Skeletal muscle tissue (tissue), 4 donors: ENCODE results near the gene ATF7IP. TPM values are rescaled to one million over a fixed set of nuclear protein-coding genes. Genes with fewer than 3 reads are reported as not detected.
A peak's percentile ranks its signal among the peaks of the same experiment; 100 is the strongest.

ENCODE experiments used
- H3K27ac ChIP-seq: one replicate; pipeline ENCODE4 v1.7.0; 2013; ENCODE audit warnings: mild to moderate bottlenecking, low read depth, low read length, inconsistent platforms
- H3K27me3 ChIP-seq, 3 donors: one replicate each; pipeline ENCODE4 v1.7.0; 2013; ENCODE audit warnings: low read length in 3 of 3; ENCODE audit not compliant: control insufficient read depth in 3 of 3, insufficient read depth in 3 of 3
- H3K36me3 ChIP-seq, 3 donors: one replicate each; pipeline ENCODE4 v1.7.0; 2013; ENCODE audit warnings: low read length in 3 of 3; ENCODE audit not compliant: control insufficient read depth in 3 of 3, insufficient read depth in 3 of 3
- H3K4me1 ChIP-seq, 3 donors: one replicate each; pipeline ENCODE4 v1.7.0; 2013; ENCODE audit warnings: low read length in 3 of 3, mild to moderate bottlenecking in 3 of 3; ENCODE audit not compliant: control insufficient read depth in 3 of 3, insufficient read depth in 3 of 3
- H3K4me3 ChIP-seq, 3 donors: one replicate each; pipeline ENCODE4 v1.7.0; 2013; ENCODE audit warnings: low read length in 3 of 3
- H3K9ac ChIP-seq, 3 donors: one replicate each; pipeline ENCODE4 v1.7.0; 2013; ENCODE audit warnings: low read length in 3 of 3, mild to moderate bottlenecking in 3 of 3, moderate library complexity in 2 of 3, low read depth in 1 of 3
- H3K9me3 ChIP-seq, 3 donors: one replicate each; pipeline ENCODE4 v1.7.0; 2013; ENCODE audit warnings: low read length in 3 of 3; ENCODE audit not compliant: control insufficient read depth in 3 of 3
- total RNA-seq: library from RNA; depleted of rRNA; stranded (reverse); fragments of >200 nt; gene quantifications from one replicate; pipeline ENCODE4 v1.2.3, GENCODE V29; 2014
- donor health status: Osteomylitis.

Gene ATF7IP
- total RNA-seq, 1 donor from 2014 or later: 32.9 TPM

GRCh38 chr12:14410177-14410576 is 44.7 kb downstream of the ATF7IP start:
- Histone ChIP-seq H3K27me3 (no peaks in the 10 kb centered on the region), H3K27ac (no peak overlapping the region), H3K36me3 (no peaks in the 10 kb centered on the region), H3K9ac (no peak overlapping the region), H3K4me1 (no peaks in the 10 kb centered on the region), H3K4me3 (no peak overlapping the region), H3K9me3 (no peaks in the 10 kb centered on the region)

- Histone ChIP-seq H3K4me1 (no peaks in the 10 kb centered on the region), H3K27ac (no peak overlapping the region), H3K36me3 (no peaks in the 10 kb centered on the region), H3K9ac (no peak overlapping the region), H3K9me3 (no peaks in the 10 kb centered on the region), H3K4me3 (no peak overlapping the region), H3K27me3 (no peaks in the 10 kb centered on the region)
Observed at GRCh38 chr12:14410841-14411569, 45.5 kb downstream of the ATF7IP start.

GRCh38 chr12:14416658-14417057 is 51.2 kb downstream of the ATF7IP start:
- Histone ChIP-seq H3K9ac (peak overlapping the region in 1 of 3 donors; percentile 74), H3K27ac (peak overlapping the region; percentile 72), H3K4me3 (peak overlapping the region in 2 of 3 donors; percentile 42 to 67)

GRCh38 chr12:14417715-14418114 is 52.2 kb downstream of the ATF7IP start:
- Histone ChIP-seq H3K27me3 (no peaks in the 10 kb centered on the region), H3K36me3 (peaks cover 2 to 6% (median 5%) of the 10 kb centered on the region in 3 donors), H3K27ac (peak overlapping the region; percentile 72), H3K4me1 (peaks cover 0 to 3% (median 0%) of the 10 kb centered on the region in 3 donors), H3K4me3 (peak overlapping the region; percentile 41 to 67 (median 46)), H3K9ac (peak overlapping the region; percentile 46 to 51 (median 51)), H3K9me3 (peaks cover 0 to 2% (median 0%) of the 10 kb centered on the region in 3 donors)

More at GRCh38 chr12:14416658-14417057, 51.2 kb downstream of the ATF7IP start:
- H3K27me3 ChIP-seq: no peaks in the 10 kb centered on the region
- peaks cover 2 to 5% (median 4%) of the 10 kb centered on the region in 3 donors for H3K36me3 ChIP-seq
- H3K9me3 ChIP-seq: peaks cover 0 to 2% (median 0%) of the 10 kb centered on the region in 3 donors
- peaks cover 0 to 3% (median 0%) of the 10 kb centered on the region in 3 donors for H3K4me1 ChIP-seq

GRCh38 chr12:14418451-14418890 is 53.0 kb downstream of the ATF7IP start:
- Histone ChIP-seq H3K27me3 (no peaks in the 10 kb centered on the region), H3K9me3 (peaks cover 0 to 2% (median 0%) of the 10 kb centered on the region in 3 donors), H3K4me3 (peak overlapping the region; percentile 7 to 46 (median 40)), H3K9ac (peak overlapping the region; percentile 34 to 51 (median 41)), H3K4me1 (peaks cover 0 to 3% (median 0%) of the 10 kb centered on the region in 3 donors), H3K36me3 (peaks cover 2 to 6% (median 5%) of the 10 kb centered on the region in 3 donors), H3K27ac (no peak overlapping the region)

- no peak overlapping the region for H3K4me3 ChIP-seq
- H3K9me3 ChIP-seq: peaks cover 0 to 2% (median 0%) of the 10 kb centered on the region in 3 donors
- peaks cover 10 to 20% (median 20%) of the 10 kb centered on the region in 3 donors for H3K36me3 ChIP-seq
- no peak overlapping the region for H3K9ac ChIP-seq
- no peaks in the 10 kb centered on the region for H3K27me3 ChIP-seq
- H3K27ac ChIP-seq: no peak overlapping the region
- peaks cover 0 to 3% (median 3%) of the 10 kb centered on the region in 3 donors for H3K4me1 ChIP-seq
Observed at GRCh38 chr12:14422516-14423230, 57.2 kb downstream of the ATF7IP start.

GRCh38 chr12:14424545-14424944 is 59.1 kb downstream of the ATF7IP start:
- Histone ChIP-seq H3K27me3 (no peaks in the 10 kb centered on the region), H3K27ac (no peak overlapping the region), H3K4me3 (no peak overlapping the region), H3K9ac (no peak overlapping the region), H3K36me3 (peaks cover 10 to 20% (median 20%) of the 10 kb centered on the region in 3 donors), H3K9me3 (peaks cover 0 to 2% (median 0%) of the 10 kb centered on the region in 3 donors), H3K4me1 (peaks cover 0 to 3% (median 0%) of the 10 kb centered on the region in 3 donors)

- H3K4me1 ChIP-seq: peaks cover 0 to 3% (median 1%) of the 10 kb centered on the region in 3 donors
- no peak overlapping the region for H3K27ac ChIP-seq
- H3K27me3 ChIP-seq: no peaks in the 10 kb centered on the region
- H3K4me3 ChIP-seq: no peak overlapping the region
- no peaks in the 10 kb centered on the region for H3K9me3 ChIP-seq
- peaks cover 8 to 23% (median 14%) of the 10 kb centered on the region in 3 donors for H3K36me3 ChIP-seq
- no peak overlapping the region for H3K9ac ChIP-seq
Observed at GRCh38 chr12:14426792-14427191, 61.3 kb downstream of the ATF7IP start.

GRCh38 chr12:14427929-14428328 is 62.4 kb downstream of the ATF7IP start:
- H3K9me3 ChIP-seq: no peaks in the 10 kb centered on the region
- no peaks in the 10 kb centered on the region for H3K27me3 ChIP-seq
- no peak overlapping the region for H3K4me3 ChIP-seq
- no peak overlapping the region for H3K27ac ChIP-seq
- peaks cover 8 to 23% (median 14%) of the 10 kb centered on the region in 3 donors for H3K36me3 ChIP-seq
- no peak overlapping the region for H3K9ac ChIP-seq
- H3K4me1 ChIP-seq: peaks cover 3 to 5% (median 3%) of the 10 kb centered on the region in 3 donors
